ENCODE measurements around the gene AIFM1.

AIFM1 gene

GRCh38 chrX:130084631-130085237 lies 80.9 kb downstream of the AIFM1 start:
- TF ChIP-seq NFIC (IDR thresholded peaks at IDR 0.05): no peak
- no peak for TF ChIP-seq MAX (IDR thresholded peaks at IDR 0.05)
- no peak for TF ChIP-seq YY1 (IDR thresholded peaks at IDR 0.05; ENCODE audit: low read depth)
- TF ChIP-seq, protein P1, sequence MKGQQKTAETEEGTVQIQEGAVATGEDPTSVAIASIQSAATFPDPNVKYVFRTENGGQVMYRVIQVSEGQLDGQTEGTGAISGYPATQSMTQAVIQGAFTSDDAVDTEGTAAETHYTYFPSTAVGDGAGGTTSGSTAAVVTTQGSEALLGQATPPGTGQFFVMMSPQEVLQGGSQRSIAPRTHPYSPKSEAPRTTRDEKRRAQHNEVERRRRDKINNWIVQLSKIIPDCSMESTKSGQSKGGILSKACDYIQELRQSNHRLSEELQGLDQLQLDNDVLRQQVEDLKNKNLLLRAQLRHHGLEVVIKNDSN (IDR thresholded peaks at IDR 0.05): no peak
- TF ChIP-seq TAF1 (IDR thresholded peaks at IDR 0.05; ENCODE audit: low read depth): no peak
- no peak for TF ChIP-seq EP300 (IDR thresholded peaks at IDR 0.05; ENCODE audit: borderline replicate concordance)
- TF ChIP-seq RAD21 (IDR thresholded peaks at IDR 0.05; ENCODE audit: low read depth): no peak
- TF ChIP-seq TEAD4 (IDR thresholded peaks at IDR 0.05): no peak
- TF ChIP-seq, protein P2, sequence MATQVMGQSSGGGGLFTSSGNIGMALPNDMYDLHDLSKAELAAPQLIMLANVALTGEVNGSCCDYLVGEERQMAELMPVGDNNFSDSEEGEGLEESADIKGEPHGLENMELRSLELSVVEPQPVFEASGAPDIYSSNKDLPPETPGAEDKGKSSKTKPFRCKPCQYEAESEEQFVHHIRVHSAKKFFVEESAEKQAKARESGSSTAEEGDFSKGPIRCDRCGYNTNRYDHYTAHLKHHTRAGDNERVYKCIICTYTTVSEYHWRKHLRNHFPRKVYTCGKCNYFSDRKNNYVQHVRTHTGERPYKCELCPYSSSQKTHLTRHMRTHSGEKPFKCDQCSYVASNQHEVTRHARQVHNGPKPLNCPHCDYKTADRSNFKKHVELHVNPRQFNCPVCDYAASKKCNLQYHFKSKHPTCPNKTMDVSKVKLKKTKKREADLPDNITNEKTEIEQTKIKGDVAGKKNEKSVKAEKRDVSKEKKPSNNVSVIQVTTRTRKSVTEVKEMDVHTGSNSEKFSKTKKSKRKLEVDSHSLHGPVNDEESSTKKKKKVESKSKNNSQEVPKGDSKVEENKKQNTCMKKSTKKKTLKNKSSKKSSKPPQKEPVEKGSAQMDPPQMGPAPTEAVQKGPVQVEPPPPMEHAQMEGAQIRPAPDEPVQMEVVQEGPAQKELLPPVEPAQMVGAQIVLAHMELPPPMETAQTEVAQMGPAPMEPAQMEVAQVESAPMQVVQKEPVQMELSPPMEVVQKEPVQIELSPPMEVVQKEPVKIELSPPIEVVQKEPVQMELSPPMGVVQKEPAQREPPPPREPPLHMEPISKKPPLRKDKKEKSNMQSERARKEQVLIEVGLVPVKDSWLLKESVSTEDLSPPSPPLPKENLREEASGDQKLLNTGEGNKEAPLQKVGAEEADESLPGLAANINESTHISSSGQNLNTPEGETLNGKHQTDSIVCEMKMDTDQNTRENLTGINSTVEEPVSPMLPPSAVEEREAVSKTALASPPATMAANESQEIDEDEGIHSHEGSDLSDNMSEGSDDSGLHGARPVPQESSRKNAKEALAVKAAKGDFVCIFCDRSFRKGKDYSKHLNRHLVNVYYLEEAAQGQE (IDR thresholded peaks at IDR 0.05; ENCODE audit: low read depth): no peak
- TF ChIP-seq FOXM1 (IDR thresholded peaks at IDR 0.05; ENCODE audit: borderline replicate concordance, low read depth): no peak
- TF ChIP-seq CREB1 (IDR thresholded peaks at IDR 0.05; ENCODE audit: low read depth): no peak
- TF ChIP-seq TCF12 (IDR thresholded peaks at IDR 0.05; ENCODE audit: low read depth): no peak
- TF ChIP-seq ZBTB7A (IDR thresholded peaks at IDR 0.05; ENCODE audit: low read depth): no peak
- TF ChIP-seq CEBPB (IDR thresholded peaks at IDR 0.05): no peak
- TF ChIP-seq EGR1 (IDR thresholded peaks at IDR 0.05): no peak

- TF ChIP-seq, protein P1 (IDR thresholded peaks at IDR 0.05): no peak
- TF ChIP-seq YY1 (IDR thresholded peaks at IDR 0.05; ENCODE audit: low read depth): no peak
- TF ChIP-seq, protein P2 (IDR thresholded peaks at IDR 0.05; ENCODE audit: low read depth): no peak
- no peak for TF ChIP-seq CREB1 (IDR thresholded peaks at IDR 0.05; ENCODE audit: low read depth)
- no peak for TF ChIP-seq TCF12 (IDR thresholded peaks at IDR 0.05; ENCODE audit: low read depth)
- TF ChIP-seq EGR1 (IDR thresholded peaks at IDR 0.05): no peak
These were observed 81.8 kb downstream of the AIFM1 start for GRCh38 chrX:130083656-130084382.

DNA sequence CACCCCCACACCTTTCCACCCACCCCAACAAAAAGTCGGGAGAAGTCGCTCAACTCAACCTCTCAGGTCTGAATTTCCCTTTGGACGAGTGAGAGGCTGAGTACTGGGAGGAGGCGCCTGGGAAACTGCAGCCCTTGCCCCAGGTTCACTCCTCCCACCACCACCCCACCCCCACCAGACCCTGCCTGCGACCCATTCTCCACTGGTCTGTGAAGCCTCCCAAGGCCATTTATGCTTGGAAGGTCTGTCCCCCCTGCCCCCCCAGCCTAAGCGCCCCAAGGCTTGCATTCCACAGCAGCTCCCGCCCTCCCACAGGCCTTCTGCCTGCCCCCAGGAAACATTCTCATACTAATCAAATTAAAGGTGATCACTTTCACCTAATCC lies 82.5 kb downstream of the AIFM1 start:
- no peak for TF ChIP-seq MAX (IDR thresholded peaks at IDR 0.05)
- TF ChIP-seq TEAD4 (IDR thresholded peaks at IDR 0.05): no peak
- TF ChIP-seq RAD21 (IDR thresholded peaks at IDR 0.05; ENCODE audit: low read depth): no peak
- TF ChIP-seq FOXM1 (IDR thresholded peaks at IDR 0.05; ENCODE audit: borderline replicate concordance, low read depth): no peak

DNA sequence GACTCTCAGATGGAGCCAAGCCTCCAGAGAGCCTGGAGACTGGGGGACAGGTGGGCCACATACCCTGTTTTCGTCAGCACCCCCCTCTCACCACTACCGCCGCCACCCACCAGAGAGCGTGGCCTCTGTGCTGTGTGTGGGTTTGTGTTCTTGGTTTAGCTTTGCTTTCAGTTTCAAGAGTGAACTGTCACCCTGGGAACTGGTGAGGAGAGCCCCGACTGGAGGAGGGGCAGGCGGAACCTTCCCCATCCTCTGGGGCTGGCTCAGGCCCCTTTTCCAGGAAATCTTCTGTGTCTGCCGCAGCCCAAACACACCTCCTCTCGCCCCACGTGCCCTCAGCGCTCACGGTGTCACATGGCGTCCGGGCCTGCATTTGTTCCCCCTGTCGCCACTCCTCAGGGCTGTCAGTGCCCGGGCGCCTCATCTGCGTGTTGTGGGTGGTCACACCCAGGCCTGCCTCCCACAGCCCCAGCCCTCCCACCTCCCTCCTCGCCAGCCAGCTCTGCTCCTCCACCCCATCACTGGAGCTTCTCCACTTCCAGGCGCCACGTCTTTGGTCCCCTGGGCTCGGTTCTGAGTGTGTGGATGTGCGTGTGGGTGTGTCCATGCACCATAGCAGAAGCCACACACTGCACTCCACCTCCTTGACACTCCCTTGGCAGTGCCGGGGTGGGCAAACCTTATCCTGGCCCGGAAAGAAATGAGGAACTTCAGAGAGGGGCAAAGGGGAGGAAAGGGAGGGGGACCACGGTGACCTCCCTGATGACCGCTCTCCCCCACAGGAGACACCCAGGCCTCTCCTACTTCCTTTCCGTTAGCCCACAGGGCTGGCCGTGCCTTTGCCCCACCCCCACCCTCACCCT lies 83.2 kb downstream of the AIFM1 start:
- no peak for TF ChIP-seq CREB1 (IDR thresholded peaks at IDR 0.05; ENCODE audit: low read depth)
- no peak for TF ChIP-seq RAD21 (IDR thresholded peaks at IDR 0.05; ENCODE audit: low read depth)
- TF ChIP-seq TAF1 (IDR thresholded peaks at IDR 0.05; ENCODE audit: low read depth): no peak
- no peak for TF ChIP-seq TEAD4 (IDR thresholded peaks at IDR 0.05)
- TF ChIP-seq FOXM1 (IDR thresholded peaks at IDR 0.05; ENCODE audit: borderline replicate concordance, low read depth): no peak
- TF ChIP-seq, protein P2 (IDR thresholded peaks at IDR 0.05; ENCODE audit: low read depth): no peak
- TF ChIP-seq YY1 (IDR thresholded peaks at IDR 0.05; ENCODE audit: low read depth): no peak
- no peak for TF ChIP-seq TCF12 (IDR thresholded peaks at IDR 0.05; ENCODE audit: low read depth)
- TF ChIP-seq CEBPB (IDR thresholded peaks at IDR 0.05): no peak
- no peak for TF ChIP-seq MAX (IDR thresholded peaks at IDR 0.05)
- TF ChIP-seq ZBTB7A (IDR thresholded peaks at IDR 0.05; ENCODE audit: low read depth): no peak

Data from Ishikawa (cell line).